ENCODE data around the gene RAB11B. TPM values are rescaled to one million over a fixed set of nuclear protein-coding genes. Genes with fewer than 3 reads are reported as not detected.

RAB11B gene
- total RNA-seq, 1 experiment from 2014 or later: 135 TPM

- POLR2A ChIA-PET: no interaction called here
- CTCF ChIA-PET: no interaction called here
- Histone ChIP-seq H3K9me3 (ENCODE audit: control insufficient read depth, insufficient read depth, low read depth, low read length) (no peaks in the 10 kb centered on the region), H3K36me3 (ENCODE audit: control insufficient read depth, insufficient read depth, low read length) (peaks cover 13% of the 10 kb centered on the region; the same call in 1 of the 2 replicates), H3K4me1 (ENCODE audit: control insufficient read depth, insufficient read depth, low read length) (peaks cover 61% of the 10 kb centered on the region), H3K4me3 (ENCODE audit: low read depth in 2 of 2, low read length in 2 of 2) (no peak overlapping the region), H3K27ac (ENCODE audit: low read length) (peak overlapping the region; percentile 41; the same call in 1 of the 2 replicates), H3K27me3 (ENCODE audit: control insufficient read depth, insufficient read depth, low read length) (no peaks in the 10 kb centered on the region)
- in situ Hi-C loops (cut with HindIII; ENCODE audit: low pct_unique_long_range_greater_than_20kb, low sequenced_read_pairs): no loop called here
- BruUV-seq (replicated peaks): no TSS peak
- ATAC-seq: no peak
- DNase-seq (ENCODE audit: low read depth, low spot score): no peak
- intact Hi-C loops (cut with micrococcal nuclease; ENCODE audit: unreplicated experiment): loop anchor here (10.0 kb wide), 1 partner anchor 97 kb away; no protein-coding TSS in a partner anchor
- TF ChIP-seq POLR2AphosphoS5 (IDR thresholded peaks at IDR 0.05; ENCODE audit: low read depth, low read length): no peak
- TF ChIP-seq CTCF (IDR thresholded peaks at IDR 0.05): no peak
- no peak for TF ChIP-seq SIN3A (IDR thresholded peaks at IDR 0.05; ENCODE audit: borderline replicate concordance, insufficient read depth, low read depth, low read length)
- TF ChIP-seq TCF7L2 (IDR thresholded peaks at IDR 0.05; ENCODE audit: low read depth, low read length): no peak
- TF ChIP-seq REST (IDR thresholded peaks at IDR 0.05; ENCODE audit: insufficient read depth in 1 of 2, low read depth in 2 of 2, low read length in 1 of 2): no peak
These were observed 61.2 kb downstream of the RAB11B start for GRCh38 chr19:8451377-8451776.

- in situ Hi-C loops (cut with HindIII; ENCODE audit: low pct_unique_long_range_greater_than_20kb, low sequenced_read_pairs): no loop called here
- peak; percentile 68 for ATAC-seq
- no peak for TF ChIP-seq POLR2AphosphoS5 (IDR thresholded peaks at IDR 0.05; ENCODE audit: low read depth, low read length)
- TF ChIP-seq REST (IDR thresholded peaks at IDR 0.05; ENCODE audit: insufficient read depth in 1 of 2, low read depth in 2 of 2, low read length in 1 of 2): no peak
- no peak for TF ChIP-seq TCF7L2 (IDR thresholded peaks at IDR 0.05; ENCODE audit: low read depth, low read length)
- no peak for TF ChIP-seq CTCF (IDR thresholded peaks at IDR 0.05)
- no peak for TF ChIP-seq SIN3A (IDR thresholded peaks at IDR 0.05; ENCODE audit: borderline replicate concordance, insufficient read depth, low read depth, low read length)
- POLR2A ChIA-PET: no interaction called here
- CTCF ChIA-PET: no interaction called here
- Histone ChIP-seq H3K27me3 (ENCODE audit: control insufficient read depth, insufficient read depth, low read length) (no peaks in the 10 kb centered on the region), H3K4me1 (ENCODE audit: control insufficient read depth, insufficient read depth, low read length) (peaks cover 61% of the 10 kb centered on the region), H3K27ac (ENCODE audit: low read length) (no peak overlapping the region; the same call in 1 of the 2 replicates), H3K4me3 (ENCODE audit: low read depth in 2 of 2, low read length in 2 of 2) (no peak overlapping the region), H3K9me3 (ENCODE audit: control insufficient read depth, insufficient read depth, low read depth, low read length) (no peaks in the 10 kb centered on the region), H3K36me3 (ENCODE audit: control insufficient read depth, insufficient read depth, low read length) (peaks cover 8% of the 10 kb centered on the region; the same call in 1 of the 2 replicates)
- no TSS peak for BruUV-seq (replicated peaks)
- intact Hi-C loops (cut with micrococcal nuclease; ENCODE audit: unreplicated experiment): loop anchor here (10.0 kb wide), 1 partner anchor 97 kb away; no protein-coding TSS in a partner anchor
- DNase-seq (ENCODE audit: low read depth, low spot score): no peak
These were observed 61.7 kb downstream of the RAB11B start for GRCh38 chr19:8451885-8452284.
